A549 (cell line): ENCODE data around the gene SBF2. TPM values are rescaled to one million over a fixed set of nuclear protein-coding genes. Genes with fewer than 3 reads are reported as not detected.
"Not testable (repeated sequence)": the region's sequence is repeated elsewhere in the genome, so short reads cannot be mapped to it uniquely, and the experiment has no call there.

Experiments
- ATAC-seq, 2 experiments: fragments of 200-7000 bp in 1 of 2; fragments of >200 bp in 1 of 2; cut with Nextera tagmentation in 1 of 2; cut with Tn5 transposase in 1 of 2; 3 replicates each; pipeline versions ENCODE4 v1.8.0 to v1.9.1; 2018 to 2020; ENCODE audit warnings: mild to moderate bottlenecking in 1 of 2, moderate library complexity in 1 of 2
- CTCF ChIA-PET: fragments of 300-600 bp; sonication (Branson Sonifier 250); formaldehyde crosslinking; extraction: SDS; loops from one replicate; lab custom pipeline; 2021; ENCODE audit warnings: antibody characterized with exemption, inconsistent platforms; lab: Yijun Ruan, JAX
- POLR2A ChIA-PET: fragments of 350-600 bp; formaldehyde crosslinking; extraction: SDS; loops from one replicate; lab custom pipeline; 2021; ENCODE audit warnings: antibody characterized with exemption, inconsistent platforms; lab: Yijun Ruan, JAX
- DNase-seq, 2 experiments: peaks; one replicate each; pipeline versions ENCODE4 v3.0.0 to v3.0.0-alpha.2; 2011 to 2016; ENCODE audit warnings: low read depth in 1 of 2, low spot score in 1 of 2
- FAIRE-seq: peaks from 2 replicates; lab custom pipeline; 2011; peaks lifted over from hg19 to GRCh38; lab: Jason Lieb, UNC
- H3K27ac ChIP-seq, 2 experiments: fragments of >200 bp; sonication (Bioruptor Twin); formaldehyde crosslinking; 3 replicates each; pipeline ENCODE4 v1.5.1; 2016 to 2017
- H3K4me1 ChIP-seq: fragments of >200 bp; sonication (Bioruptor Twin); formaldehyde crosslinking; 3 replicates; pipeline ENCODE4 v1.6.1; 2016
- H3K4me2 ChIP-seq: fragments of >200 bp; sonication (Bioruptor Twin); formaldehyde crosslinking; 3 replicates; pipeline ENCODE4 v1.6.1; 2016
- H3K4me3 ChIP-seq: fragments of >200 bp; sonication (Bioruptor Twin); formaldehyde crosslinking; 3 replicates; pipeline ENCODE4 v1.5.1; 2016
- H3K9me3 ChIP-seq: fragments of >200 bp; sonication (Bioruptor Twin); formaldehyde crosslinking; 3 replicates; pipeline ENCODE4 v1.6.1; 2016
- ATOH8 ChIP-seq: fragments of 250-450 bp; sonication (Bioruptor Pico); IDR thresholded peaks from 2 replicates; pipeline ENCODE4 v1.5.0; 2020; ENCODE audit warnings: low read depth, mild to moderate bottlenecking, moderate library complexity
- CBX2 ChIP-seq: fragments of 200-600 bp; sonication (generic); IDR thresholded peaks from 2 replicates; pipeline ENCODE4 v1.6.1; 2016; ENCODE audit warnings: low read depth, mild to moderate bottlenecking, borderline replicate concordance
- CEBPB ChIP-seq, 2 experiments: fragments of >200 bp in 1 of 2; sonication (Bioruptor Twin) in 1 of 2; formaldehyde crosslinking in 1 of 2; IDR thresholded peaks; 2 replicates each; pipeline ENCODE4 v1.6.1; 2012 to 2016
- EHMT2 ChIP-seq: fragments of 200-600 bp; sonication (generic); IDR thresholded peaks from 2 replicates; pipeline ENCODE4 v1.6.1; 2016; ENCODE audit warnings: antibody characterized with exemption, low read depth, mild to moderate bottlenecking, moderate library complexity
- EP300 ChIP-seq, 2 experiments: fragments of >200 bp; sonication (Bioruptor Twin); formaldehyde crosslinking; IDR thresholded peaks; 2 replicates in 1 of 2; 3 replicates in 1 of 2; pipeline ENCODE4 v1.6.1; 2016 to 2017
- ESRRA ChIP-seq: fragments of 150-350 bp; IDR thresholded peaks from 2 replicates; pipeline ENCODE4 v1.6.1; 2014; ENCODE audit warnings: mild to moderate bottlenecking, low read length, borderline replicate concordance
- FOSB ChIP-seq: fragments of 250-450 bp; sonication (Bioruptor Pico); IDR thresholded peaks from 2 replicates; pipeline ENCODE4 v1.5.0; 2020; ENCODE audit warnings: mild to moderate bottlenecking, moderate library complexity
- FOSL2 ChIP-seq, 2 experiments: fragments of 450-650 bp in 1 of 2; fragments of >200 bp in 1 of 2; sonication (Bioruptor Twin) in 1 of 2; formaldehyde crosslinking; IDR thresholded peaks; 2 replicates each; pipeline versions ENCODE4 v1.5.0 to v1.6.1; 2016 to 2020; ENCODE audit warnings: mild to moderate bottlenecking in 1 of 2, moderate library complexity in 1 of 2
- FOXS1 ChIP-seq: fragments of 250-450 bp; sonication (Bioruptor Pico); IDR thresholded peaks from 2 replicates; pipeline ENCODE4 v1.5.0; 2020; ENCODE audit warnings: mild to moderate bottlenecking, moderate library complexity
- GATA3 ChIP-seq: IDR thresholded peaks from 2 replicates; pipeline ENCODE4 v1.6.1; 2012; ENCODE audit warnings: borderline replicate concordance
- HOXA7 ChIP-seq: fragments of 250-450 bp; sonication (Bioruptor Pico); IDR thresholded peaks from 2 replicates; pipeline ENCODE4 v1.5.0; 2020; ENCODE audit warnings: mild to moderate bottlenecking, moderate library complexity
- JUN ChIP-seq, 2 experiments: fragments of >200 bp; sonication (Bioruptor Twin); formaldehyde crosslinking; IDR thresholded peaks; 2 replicates in 1 of 2; 3 replicates in 1 of 2; pipeline ENCODE4 v1.6.1; 2016 to 2017
- JUNB ChIP-seq: fragments of >200 bp; sonication (Bioruptor Twin); formaldehyde crosslinking; IDR thresholded peaks from 2 replicates; pipeline ENCODE4 v1.6.1; 2016
- KDM5A ChIP-seq: fragments of 200-600 bp; sonication (generic); IDR thresholded peaks from 2 replicates; pipeline ENCODE4 v1.6.1; 2016; ENCODE audit warnings: antibody characterized with exemption, mild to moderate bottlenecking
- MAZ ChIP-seq: fragments of 150-350 bp; IDR thresholded peaks from 2 replicates; pipeline ENCODE4 v1.6.1; 2014; ENCODE audit warnings: antibody characterized with exemption, low read depth, low read length, borderline replicate concordance
- NFE2L2 ChIP-seq: fragments of 150-350 bp; conservative IDR thresholded peaks from 2 replicates; pipeline ENCODE4 v1.6.1; 2014; ENCODE audit warnings: low read length
- NR3C1 ChIP-seq: fragments of >200 bp; sonication (Bioruptor Twin); formaldehyde crosslinking; IDR thresholded peaks from 3 replicates; pipeline ENCODE4 v1.6.1; 2017
- POLR2A ChIP-seq: IDR thresholded peaks from 2 replicates; pipeline ENCODE4 v1.6.1; 2012; ENCODE audit warnings: mild to moderate bottlenecking, low read length
- RAD21 ChIP-seq, 2 experiments: fragments of >200 bp in 1 of 2; sonication (Bioruptor Twin) in 1 of 2; formaldehyde crosslinking in 1 of 2; IDR thresholded peaks in 1 of 2; conservative IDR thresholded peaks in 1 of 2; 2 replicates in 1 of 2; 3 replicates in 1 of 2; pipeline ENCODE4 v1.6.1; 2012 to 2018; ENCODE audit warnings: inconsistent platforms in 1 of 2
- RARB ChIP-seq: fragments of 250-450 bp; sonication (Bioruptor Pico); IDR thresholded peaks from 2 replicates; pipeline ENCODE4 v1.8.0; 2021; ENCODE audit warnings: mild to moderate bottlenecking, moderate library complexity
- RCOR1 ChIP-seq: fragments of 150-350 bp; IDR thresholded peaks from 2 replicates; pipeline ENCODE4 v1.6.1; 2014; ENCODE audit warnings: antibody characterized with exemption, low read length, low read depth
- REST ChIP-seq: fragments of 200-600 bp; sonication (generic); IDR thresholded peaks from 2 replicates; pipeline ENCODE4 v1.6.1; 2016; ENCODE audit warnings: antibody characterized with exemption, mild to moderate bottlenecking, moderate library complexity
- RFX5 ChIP-seq: fragments of 450-650 bp; IDR thresholded peaks from 2 replicates; pipeline ENCODE4 v1.7.1; 2014; ENCODE audit warnings: antibody characterized with exemption, mild to moderate bottlenecking, moderate library complexity
- SMC3 ChIP-seq: fragments of >200 bp; sonication (Bioruptor Twin); formaldehyde crosslinking; IDR thresholded peaks from 3 replicates; pipeline ENCODE4 v1.6.1; 2018; ENCODE audit warnings: inconsistent platforms
- TFCP2L1 ChIP-seq: fragments of 250-450 bp; sonication (Bioruptor Pico); IDR thresholded peaks from 2 replicates; pipeline ENCODE4 v1.5.0; 2021; ENCODE audit warnings: mild to moderate bottlenecking
- ZC3H11A ChIP-seq: fragments of 450-650 bp; IDR thresholded peaks from 2 replicates; pipeline ENCODE4 v1.6.1; 2014; ENCODE audit warnings: antibody characterized with exemption, mild to moderate bottlenecking
- ZFP36 ChIP-seq: fragments of 450-650 bp; IDR thresholded peaks from 2 replicates; pipeline ENCODE4 v1.6.1; 2014; ENCODE audit warnings: borderline replicate concordance; ENCODE audit not compliant: partially characterized antibody
- ZNF302 ChIP-seq: fragments of 250-450 bp; sonication (Bioruptor Pico); IDR thresholded peaks from 2 replicates; pipeline ENCODE4 v1.9.0; 2021; ENCODE audit warnings: inconsistent platforms, mild to moderate bottlenecking, moderate library complexity
- WGBS: methylation state at CpG from one replicate; pipeline ENCODE4 v1.1.6; 2017; ENCODE audit errors: missing lambda C conversion rate; 5-methylcytosine and 5-hydroxymethylcytosine counted together
- polyA plus RNA-seq, 4 experiments: library from polyadenylated mRNA; depleted of rRNA in 3 of 4; stranded (reverse); fragments of >200 nt; fragmentation: RNase III in 1 of 4; extraction: RNeasy Plus Mini Kit Qiagen cat#74134 plus additional on column Dnase treatment in 1 of 4; gene quantifications; 2 replicates in 3 of 4; 3 replicates in 1 of 4; pipeline ENCODE4 v1.2.3, GENCODE V29; 2011 to 2017

SBF2 gene
- polyA plus RNA-seq, 2 of the 4 experiments (the other 2 are of a cell fraction) = 11.1 to 49.6 TPM

- TF ChIP-seq REST (peak; percentile 77), SMC3 (peak; percentile 39), GATA3 (peak; percentile 87)
These were observed 303.6 kb downstream of the SBF2 start (continued) for GRCh38 chr11:9990221-9990973.

GRCh38 chr11:9987303-9987702 is 306.7 kb downstream of the SBF2 start:
- WGBS = 88% methylated on average over 4 of the region's 4 CpGs
- H3K4me2 ChIP-seq, DNase-seq, POLR2A ChIA-PET, H3K4me3 ChIP-seq, H3K27ac ChIP-seq, ATAC-seq, FAIRE-seq: not testable (repeated sequence)
- Histone ChIP-seq H3K9me3 (peaks cover 32% of the 10 kb centered on the region; the same call in 2 of the 3 replicates), H3K4me1 (peaks cover 30% of the 10 kb centered on the region)
- CTCF ChIA-PET = interaction anchor here (0.9 to 1.7 kb wide), 2 partner anchors 15 to 317 kb away, joined by 3 to 4 read pairs; no protein-coding TSS in a partner anchor

GRCh38 chr11:9982796-9983579 is 311.0 kb downstream of the SBF2 start:
- WGBS = 8% methylated on average over 16 of the region's 16 CpGs
- H3K9me3 ChIP-seq = peaks cover 27% of the 10 kb centered on the region; the same call in 2 of the 3 replicates
- H3K4me2 ChIP-seq = peak overlapping the region; percentile 77
- DNase-seq (peak; percentile 32 to 97), ATAC-seq (peak; percentile 83 to 91), FAIRE-seq (no peak)
- CTCF ChIA-PET = interaction anchor here (0.6 to 4.4 kb wide), 15 partner anchors 10 to 383 kb away, joined by 3 to 39 read pairs (median 3); partner anchors contain the start of gene ADM
- H3K4me3 ChIP-seq = peak overlapping the region; percentile 19; the same call in 1 of the 3 replicates
- H3K4me1 ChIP-seq = peaks cover 37% of the 10 kb centered on the region
- H3K27ac ChIP-seq = peak overlapping the region; percentile 95
- POLR2A ChIA-PET = interaction anchor here (0.6 to 2.5 kb wide), 6 partner anchors 140 to 522 kb away, joined by 3 to 40 read pairs (median 7); partner anchors contain the start of genes ADM and ZNF143
- no peak for TF ChIP-seq RFX5
- no peak for TF ChIP-seq RCOR1
- no peak for TF ChIP-seq KDM5A
- peak; percentile 36; the same call in 1 of the 2 replicates for TF ChIP-seq JUNB
- TF ChIP-seq FOXS1 = no peak; the same call in 1 of the 2 replicates
- no peak for TF ChIP-seq POLR2A
- no peak for TF ChIP-seq FOSB
- no peak for TF ChIP-seq ZFP36
- TF ChIP-seq EP300 (IDR thresholded peaks at IDR 0.05) = peak in 1 of 2 experiments; percentile 77; a peak in 3 of 5 replicates
- TF ChIP-seq CBX2 = no peak
- peak; percentile 33 to 55; a peak in 4 of 5 replicates for TF ChIP-seq RAD21 (conservative IDR thresholded peaks at IDR 0.05 in 1 of 2, IDR thresholded peaks at IDR 0.05 in 1 of 2)
- TF ChIP-seq TFCP2L1 (CRISPR knock-in tag) = no peak
- TF ChIP-seq EHMT2 = no peak
- TF ChIP-seq MAZ = no peak
- TF ChIP-seq ZC3H11A = no peak
- peak; percentile 82 for TF ChIP-seq NFE2L2
- TF ChIP-seq JUN (IDR thresholded peaks at IDR 0.05) = peak; percentile 48 to 68; a peak in 4 of 5 replicates
- TF ChIP-seq RARB (CRISPR knock-in tag) = no peak
- TF ChIP-seq ATOH8 = 0 out of 2 replicates have a peak, but pooled peaks have one; percentile 47
- no peak for TF ChIP-seq CEBPB (IDR thresholded peaks at IDR 0.05)
- TF ChIP-seq ESRRA = no peak
- no peak for TF ChIP-seq HOXA7
- peak; percentile 58 for TF ChIP-seq FOSL2 (IDR thresholded peaks at IDR 0.05)
- TF ChIP-seq FOSL2 (CRISPR knock-in tag; IDR thresholded peaks at IDR 0.05) = peak; percentile 89
- TF ChIP-seq NR3C1 = no peak
- 0 out of 2 replicates have a peak, but pooled peaks have one; percentile 19 for TF ChIP-seq ZNF302 (CRISPR knock-in tag)
